Lung (tissue), 12 donors: ENCODE data around the gene NUDT6. TPM values are rescaled to one million over a fixed set of nuclear protein-coding genes. Genes with fewer than 3 reads are reported as not detected.

ENCODE experiments used
- ATAC-seq: fragments of 200-7000 bp; cut with Tn5 transposase; one replicate; pipeline ENCODE4 v1.9.1; 2020; ENCODE audit warnings: moderate number of reproducible peaks; ENCODE audit not compliant: insufficient read depth, low FRiP score
- DNase-seq, 3 donors: peaks; one replicate each; pipeline ENCODE4 v3.0.0-alpha.2; 2013 to 2017
- H3K27ac ChIP-seq, 2 donors: one replicate each; pipeline ENCODE4 v1.5.1; 2013; ENCODE audit warnings: mild to moderate bottlenecking in 2 of 2, moderate library complexity in 2 of 2, control low read depth in 1 of 2, inconsistent platforms in 1 of 2, low read depth in 1 of 2, low read length in 1 of 2
- H3K27me3 ChIP-seq, 3 donors: one replicate each; pipeline ENCODE4 v1.5.1; 2013; ENCODE audit warnings: low read length in 2 of 3; ENCODE audit not compliant: control insufficient read depth in 3 of 3, insufficient read depth in 3 of 3
- H3K36me3 ChIP-seq, 4 donors: one replicate each; pipeline ENCODE4 v1.5.1; 2013; ENCODE audit warnings: low read length in 4 of 4, mild to moderate bottlenecking in 1 of 4, moderate library complexity in 1 of 4; ENCODE audit not compliant: control insufficient read depth in 4 of 4, insufficient read depth in 4 of 4
- H3K4me1 ChIP-seq, 5 donors: one replicate each; pipeline ENCODE4 v1.5.1; 2013; ENCODE audit warnings: low read length in 5 of 5, mild to moderate bottlenecking in 2 of 5, moderate library complexity in 1 of 5; ENCODE audit not compliant: control insufficient read depth in 5 of 5, insufficient read depth in 5 of 5
- H3K4me3 ChIP-seq: one replicate; pipeline ENCODE4 v1.5.1; 2013; ENCODE audit warnings: mild to moderate bottlenecking, control low read depth, moderate library complexity
- H3K9ac ChIP-seq, 2 donors: one replicate each; pipeline ENCODE4 v1.5.1; 2013; ENCODE audit warnings: low read length in 2 of 2, control low read depth in 1 of 2; ENCODE audit not compliant: insufficient read depth in 1 of 2
- H3K9me3 ChIP-seq, 4 donors: one replicate each; pipeline ENCODE4 v1.5.1; 2013; ENCODE audit warnings: low read length in 3 of 4, mild to moderate bottlenecking in 1 of 4, moderate library complexity in 1 of 4; ENCODE audit not compliant: control insufficient read depth in 4 of 4, insufficient read depth in 3 of 4
- WGBS, 2 donors: extraction: QIAGEN DNeasy Blood & Tissue Kit; methylation state at CpG; one replicate each; pipeline ENCODE4 v1.1.7; 2013; 5-methylcytosine and 5-hydroxymethylcytosine counted together
- polyA plus RNA-seq, 2 donors: library from polyadenylated mRNA; stranded (reverse); fragments of 200-250 nt; gene quantifications; one replicate each; pipeline ENCODE4 v1.2.1, GENCODE V29; 2013
- total RNA-seq, 2 donors: library from RNA; depleted of rRNA in 1 of 2; stranded (reverse); fragments of >200 nt in 1 of 2; gene quantifications; one replicate each; pipeline ENCODE4 v1.2.1, GENCODE V29; 2014 to 2021
- TF ChIP-seq, protein P1 (sequence below): IDR thresholded peaks from 2 replicates; pipeline ENCODE4 v1.5.1; 2012; ENCODE audit warnings: mild to moderate bottlenecking; ENCODE audit errors: control extremely low read depth, extremely low read depth
- donor health status: control.
- donor health status: control.
- donor health status: Bipolar disorder and iron deficiency.
- donor health status: healthy.
- donor health status: DM: yes; HTN: yes; CAD: no.

The NUDT6 gene
- total and polyA plus RNA-seq, 4 donors = 3.8 to 9.2 (median 6.7) TPM

DNA sequence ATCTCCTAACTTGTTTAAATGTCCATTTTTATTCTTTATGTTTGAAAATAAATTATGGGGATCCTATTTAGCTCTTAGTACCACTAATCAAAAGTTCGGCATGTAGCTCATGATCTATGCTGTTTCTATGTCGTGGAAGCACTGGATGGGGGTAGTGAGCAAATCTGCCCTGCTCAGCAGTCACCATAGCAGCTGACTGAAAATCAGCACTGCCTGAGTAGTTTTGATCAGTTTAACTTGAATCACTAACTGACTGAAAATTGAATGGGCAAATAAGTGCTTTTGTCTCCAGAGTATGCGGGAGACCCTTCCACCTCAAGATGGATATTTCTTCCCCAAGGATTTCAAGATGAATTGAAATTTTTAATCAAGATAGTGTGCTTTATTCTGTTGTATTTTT is 27.6 kb downstream of the NUDT6 start:
- DNase-seq = no peak

DNA sequence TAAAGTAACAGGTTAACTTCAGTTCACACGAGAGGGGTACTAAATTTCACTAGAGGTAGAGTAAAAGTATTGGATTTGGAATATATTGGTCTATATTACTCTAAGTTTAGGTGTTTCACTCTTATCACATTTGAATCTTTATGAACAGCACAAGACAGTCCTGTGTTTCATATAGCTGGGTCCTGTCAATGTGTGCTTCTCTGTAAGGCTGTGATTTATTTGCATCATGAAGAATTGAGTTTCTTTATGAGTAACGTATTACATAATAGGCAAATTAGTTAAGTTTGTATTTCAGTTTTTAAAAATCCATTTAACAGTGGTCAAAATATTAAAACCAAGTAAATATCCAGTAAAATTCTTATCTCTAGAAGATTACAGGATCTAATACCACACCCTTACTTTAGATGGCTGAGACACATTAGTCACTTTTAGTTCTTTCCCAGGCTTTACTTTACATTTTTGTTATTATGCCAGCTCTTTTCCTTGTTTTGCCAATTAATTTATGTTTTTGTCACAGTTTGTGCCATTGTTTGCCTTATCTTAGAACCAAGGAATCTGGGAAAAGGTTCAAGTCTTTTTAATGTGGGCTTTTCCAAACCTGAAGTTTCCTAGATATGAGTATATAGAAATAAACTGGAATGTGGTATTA is 32.1 kb downstream of the NUDT6 start:
- Histone ChIP-seq H3K4me3 (no peak overlapping the region), H3K9me3 (no peaks in the 10 kb centered on the region), H3K36me3 (peaks cover 0 to 8% (median 3%) of the 10 kb centered on the region in 4 donors), H3K27ac (no peak overlapping the region), H3K9ac (no peak overlapping the region), H3K27me3 (no peaks in the 10 kb centered on the region), H3K4me1 (no peaks in the 10 kb centered on the region)
- TF ChIP-seq, protein P1, sequence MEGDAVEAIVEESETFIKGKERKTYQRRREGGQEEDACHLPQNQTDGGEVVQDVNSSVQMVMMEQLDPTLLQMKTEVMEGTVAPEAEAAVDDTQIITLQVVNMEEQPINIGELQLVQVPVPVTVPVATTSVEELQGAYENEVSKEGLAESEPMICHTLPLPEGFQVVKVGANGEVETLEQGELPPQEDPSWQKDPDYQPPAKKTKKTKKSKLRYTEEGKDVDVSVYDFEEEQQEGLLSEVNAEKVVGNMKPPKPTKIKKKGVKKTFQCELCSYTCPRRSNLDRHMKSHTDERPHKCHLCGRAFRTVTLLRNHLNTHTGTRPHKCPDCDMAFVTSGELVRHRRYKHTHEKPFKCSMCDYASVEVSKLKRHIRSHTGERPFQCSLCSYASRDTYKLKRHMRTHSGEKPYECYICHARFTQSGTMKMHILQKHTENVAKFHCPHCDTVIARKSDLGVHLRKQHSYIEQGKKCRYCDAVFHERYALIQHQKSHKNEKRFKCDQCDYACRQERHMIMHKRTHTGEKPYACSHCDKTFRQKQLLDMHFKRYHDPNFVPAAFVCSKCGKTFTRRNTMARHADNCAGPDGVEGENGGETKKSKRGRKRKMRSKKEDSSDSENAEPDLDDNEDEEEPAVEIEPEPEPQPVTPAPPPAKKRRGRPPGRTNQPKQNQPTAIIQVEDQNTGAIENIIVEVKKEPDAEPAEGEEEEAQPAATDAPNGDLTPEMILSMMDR = no peak
- DNase-seq (no peak), ATAC-seq (no peak)
- 84 to 86% methylated on average over 2 of the region's 2 CpGs for WGBS, 2 donors

More for the DNA sequence above, 27.6 kb downstream of the NUDT6 start:
- Histone ChIP-seq H3K4me1 (no peaks in the 10 kb centered on the region), H3K27me3 (no peaks in the 10 kb centered on the region), H3K9ac (no peak overlapping the region), H3K36me3 (peaks cover 0 to 8% (median 4%) of the 10 kb centered on the region in 4 donors), H3K27ac (no peak overlapping the region), H3K4me3 (no peak overlapping the region), H3K9me3 (no peaks in the 10 kb centered on the region)
- WGBS, 2 donors = 95 to 97% methylated on average over 3 of the region's 3 CpGs
- TF ChIP-seq, protein P1 = no peak
- no peak for ATAC-seq

DNA sequence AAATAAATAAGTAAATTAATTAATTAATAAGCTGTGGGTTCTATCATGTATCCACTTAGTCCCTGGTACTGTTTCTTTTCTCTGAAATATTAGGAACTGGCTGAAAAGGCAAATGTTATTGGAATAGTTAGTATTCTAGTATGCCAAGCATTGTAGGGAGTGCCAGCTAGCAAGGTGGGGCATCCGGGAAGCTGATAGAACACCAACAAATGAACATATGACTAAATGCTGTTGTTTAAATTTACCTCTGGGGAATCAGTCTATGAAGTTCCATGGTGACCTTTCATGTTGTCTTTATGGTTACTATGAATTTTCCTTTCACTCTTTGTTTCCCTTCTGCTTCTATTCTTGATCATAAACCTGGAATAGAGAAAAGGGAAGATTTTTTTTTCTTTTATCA is 32.7 kb downstream of the NUDT6 start:
- DNase-seq (no peak), ATAC-seq (no peak)
- Histone ChIP-seq H3K27me3 (no peaks in the 10 kb centered on the region), H3K9me3 (no peaks in the 10 kb centered on the region), H3K36me3 (peaks cover 0 to 8% (median 3%) of the 10 kb centered on the region in 4 donors), H3K4me3 (no peak overlapping the region), H3K9ac (no peak overlapping the region), H3K4me1 (no peaks in the 10 kb centered on the region), H3K27ac (no peak overlapping the region)
- 79 to 87% methylated on average over 1 of the region's 1 CpG for WGBS, 2 donors
- TF ChIP-seq, protein P1 = no peak

DNA sequence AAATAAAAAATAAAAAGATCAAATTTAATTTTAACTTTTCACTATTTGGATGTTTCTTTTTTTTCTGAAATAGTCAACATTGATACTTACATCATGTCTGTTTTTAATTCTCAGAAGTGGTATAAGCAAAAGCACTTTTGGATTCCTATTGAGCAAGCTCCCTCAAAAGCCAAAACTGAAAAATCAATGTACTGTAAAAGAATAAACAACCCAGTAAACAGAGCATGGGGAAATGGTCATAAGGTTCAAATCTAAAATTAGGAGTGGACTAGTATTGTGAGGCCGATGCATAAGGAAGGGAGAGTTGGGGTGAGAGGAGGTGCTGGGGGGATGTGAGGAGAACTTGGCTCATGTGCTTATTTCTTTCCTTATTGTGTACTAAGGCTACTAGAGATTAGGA is 37.9 kb downstream of the NUDT6 start:
- 48 to 74% methylated on average over 1 of the region's 1 CpG for WGBS, 2 donors
- H3K27me3 ChIP-seq = no peaks in the 10 kb centered on the region
- no peaks in the 10 kb centered on the region for H3K4me1 ChIP-seq
- H3K4me3 ChIP-seq = no peak overlapping the region
- ATAC-seq (no peak), DNase-seq (peak in 1 of 3 donors; percentile 11)
- no peak overlapping the region for H3K9ac ChIP-seq
- TF ChIP-seq, protein P1 = no peak
- H3K9me3 ChIP-seq = no peaks in the 10 kb centered on the region
- H3K36me3 ChIP-seq = peaks cover 0 to 2% (median 0%) of the 10 kb centered on the region in 4 donors
- H3K27ac ChIP-seq = no peak overlapping the region
